HFFc6 (cell line): Measurements from ENCODE around the gene CPN1. TPM values are rescaled to one million over a fixed set of nuclear protein-coding genes. Genes with fewer than 3 reads are reported as not detected.
A peak's percentile ranks its signal among the peaks of the same experiment; 100 is the strongest.
"Not testable (repeated sequence)": the region's sequence is repeated elsewhere in the genome, so short reads cannot be mapped to it uniquely, and the experiment has no call there.

Experiments used
- DNase-seq: peaks from one replicate; pipeline ENCODE4 v3.0.0-alpha.2; 2018
- H3K27ac Mint-ChIP-seq: 2 replicates; pipeline ENCODE4 v1.8.0; 2020; ENCODE audit warnings: mild to moderate bottlenecking, mixed read lengths
- H3K27me3 Mint-ChIP-seq: 2 replicates; pipeline ENCODE4 v1.8.0; 2021; ENCODE audit warnings: mild to moderate bottlenecking, moderate library complexity, mixed read lengths; ENCODE audit not compliant: insufficient read depth
- H3K36me3 Mint-ChIP-seq: 2 replicates; pipeline ENCODE4 v1.8.0; 2021; ENCODE audit warnings: low read depth, mixed read lengths
- H3K4me1 Mint-ChIP-seq: 2 replicates; pipeline ENCODE4 v1.8.0; 2020; ENCODE audit warnings: low read depth, mixed read lengths
- H3K4me3 Mint-ChIP-seq: 2 replicates; pipeline ENCODE4 v1.8.0; 2020; ENCODE audit warnings: mild to moderate bottlenecking, moderate library complexity, mixed read lengths
- H3K9me3 Mint-ChIP-seq: 2 replicates; pipeline ENCODE4 v1.8.0; 2020; ENCODE audit warnings: mild to moderate bottlenecking, mixed read lengths
- CTCF ChIP-seq: fragments of 200-600 bp; sonication (generic); IDR thresholded peaks from 2 replicates; pipeline ENCODE4 v1.5.0; 2021; ENCODE audit warnings: antibody characterized with exemption, mild to moderate bottlenecking
- total RNA-seq, 6 experiments: library from RNA; stranded (reverse); fragmentation: NEBNext Ultra II Directional; extraction: Animal tissue kit (Norgen Biotek cat#: 25700); gene quantifications; 2 replicates in 1 of 6; 3 replicates in 5 of 6; pipeline ENCODE4 v1.2.3, GENCODE V29; 2021

Gene CPN1
- total RNA-seq, 6 experiments from 2014 or later, result not detected

GRCh38 chr10:100014071-100014762 is 67.5 kb downstream of the CPN1 start:
- DNase-seq, result no peak
- Mint-ChIP-seq H3K9me3 (no peaks in the 10 kb centered on the region), H3K4me1 (peaks cover 12% of the 10 kb centered on the region), H3K27ac (no peak overlapping the region), H3K36me3 (peaks cover 1% of the 10 kb centered on the region), H3K27me3 (peaks cover 2% of the 10 kb centered on the region; the same call in 1 of the 2 replicates), H3K4me3 (no peak overlapping the region)
- no peak for TF ChIP-seq CTCF

GRCh38 chr10:100013621-100014020 is 68.0 kb downstream of the CPN1 start:
- Mint-ChIP-seq H3K36me3 (peaks cover 7% of the 10 kb centered on the region), H3K4me1 (peaks cover 12% of the 10 kb centered on the region), H3K9me3 (no peaks in the 10 kb centered on the region), H3K4me3 (no peak overlapping the region), H3K27ac (no peak overlapping the region), H3K27me3 (peaks cover 2% of the 10 kb centered on the region; the same call in 1 of the 2 replicates)
- TF ChIP-seq CTCF, result no peak
- DNase-seq, result no peak

GRCh38 chr10:100011906-100012305 is 69.8 kb downstream of the CPN1 start:
- not testable (repeated sequence) for H3K4me3 Mint-ChIP-seq, H3K27ac Mint-ChIP-seq, DNase-seq, H3K9me3 Mint-ChIP-seq, H3K27me3 Mint-ChIP-seq
- H3K36me3 Mint-ChIP-seq, result peaks cover 21% of the 10 kb centered on the region
- peaks cover 26% of the 10 kb centered on the region for H3K4me1 Mint-ChIP-seq

- Mint-ChIP-seq H3K27me3 (peaks cover 2% of the 10 kb centered on the region; the same call in 1 of the 2 replicates), H3K4me3 (peak within 1 kb of the TSS; percentile 94), H3K9me3 (no peaks in the 10 kb centered on the region), H3K36me3 (peaks cover 24% of the 10 kb centered on the region), H3K4me1 (peaks cover 44% of the 10 kb centered on the region), H3K27ac (peak within 1 kb of the TSS; percentile 91)
- TF ChIP-seq CTCF, result peak; percentile 75
- DNase-seq, result peak; percentile 64
Measured at GRCh38 chr10:100009793-100010676, 71.6 kb downstream of the CPN1 start, which contains the start of gene DNMBP. DNMBP (minus strand) TSS chr10:100009947; CDS start chr10:99972124, 37,823 bp downstream.

- H3K4me3 Mint-ChIP-seq, result peak overlapping the region; percentile 94
- peaks cover 2% of the 10 kb centered on the region; the same call in 1 of the 2 replicates for H3K27me3 Mint-ChIP-seq
- peaks cover 27% of the 10 kb centered on the region for H3K36me3 Mint-ChIP-seq
- H3K9me3 Mint-ChIP-seq, result no peaks in the 10 kb centered on the region
- TF ChIP-seq CTCF, result no peak; the same call in 1 of the 2 replicates
- H3K4me1 Mint-ChIP-seq, result peaks cover 51% of the 10 kb centered on the region
- no peak for DNase-seq
- H3K27ac Mint-ChIP-seq, result peak overlapping the region; percentile 91
Measured at GRCh38 chr10:100009283-100009792, 72.3 kb downstream of the CPN1 start.
